HepG2 (cell line): Measurements from ENCODE around the gene B4GALT1. TPM values are rescaled to one million over a fixed set of nuclear protein-coding genes. Genes with fewer than 3 reads are reported as not detected.

Source experiments
- KAT7 ChIP-seq: IDR thresholded peaks from 2 replicates; pipeline ENCODE4 v1.6.1; 2018; ENCODE audit warnings: borderline replicate concordance, missing compliant biosample characterization
- KMT2A ChIP-seq: sonication (generic); formaldehyde crosslinking; IDR thresholded peaks from 2 replicates; pipeline ENCODE4 v1.4.0; 2020; ENCODE audit warnings: missing genetic modification reagents
- LCORL ChIP-seq, 2 experiments: fragments of 450-650 bp in 1 of 2; sonication (generic) in 1 of 2; formaldehyde crosslinking in 1 of 2; IDR thresholded peaks; 2 replicates each; pipeline versions ENCODE4 v1.5.0 to v1.6.1; 2017 to 2020; ENCODE audit warnings: antibody characterized with exemption in 1 of 2, missing genetic modification reagents in 1 of 2
- NFE2L2 ChIP-seq: fragments of 150-350 bp; IDR thresholded peaks from 2 replicates; pipeline ENCODE4 v1.6.1; 2014; ENCODE audit warnings: low read length
- PCBP1 ChIP-seq: fragments of 200-400 bp; formaldehyde crosslinking; IDR thresholded peaks from 2 replicates; pipeline ENCODE4 v1.6.1; 2017; ENCODE audit warnings: mild to moderate bottlenecking, low read depth, low read length, borderline replicate concordance
- POGZ ChIP-seq: sonication (generic); formaldehyde crosslinking; IDR thresholded peaks from 2 replicates; pipeline ENCODE4 v1.4.0; 2020; ENCODE audit warnings: mild to moderate bottlenecking, missing genetic modification reagents
- ZFP36 ChIP-seq: fragments of 150-350 bp; IDR thresholded peaks from 2 replicates; pipeline ENCODE4 v1.6.1; 2018; ENCODE audit warnings: borderline replicate concordance, low read length, low read depth; ENCODE audit not compliant: partially characterized antibody
- ZMYM3 ChIP-seq: sonication (generic); formaldehyde crosslinking; IDR thresholded peaks from 2 replicates; pipeline ENCODE4 v1.5.1; 2020; ENCODE audit warnings: mild to moderate bottlenecking, missing genetic modification reagents
- ZNF350 ChIP-seq: sonication (generic); formaldehyde crosslinking; IDR thresholded peaks from 2 replicates; pipeline ENCODE4 v1.4.0; 2020; ENCODE audit warnings: mild to moderate bottlenecking, low read depth, missing genetic modification reagents, borderline replicate concordance
- ZNF670 ChIP-seq: sonication (generic); formaldehyde crosslinking; IDR thresholded peaks from 2 replicates; pipeline ENCODE4 v1.8.0; 2022; ENCODE audit warnings: mild to moderate bottlenecking, missing genetic modification reagents, borderline replicate concordance
- ZNF761 ChIP-seq: sonication (generic); formaldehyde crosslinking; conservative IDR thresholded peaks from 2 replicates; pipeline ENCODE4 v1.4.0; 2020; ENCODE audit warnings: mild to moderate bottlenecking, missing genetic modification reagents
- ZNF788 ChIP-seq: sonication (generic); formaldehyde crosslinking; IDR thresholded peaks from 2 replicates; pipeline ENCODE4 v1.5.0; 2020; ENCODE audit warnings: mild to moderate bottlenecking, missing genetic modification reagents, borderline replicate concordance
- polyA plus RNA-seq, 8 experiments: library from polyadenylated mRNA; depleted of rRNA in 3 of 8; stranded (reverse) in 7 of 8; unstranded in 1 of 8; fragments of >200 nt; fragmentation: Illumina TruSeq in 4 of 8; extraction: Trizol in 4 of 8; gene quantifications; 2 replicates each; pipeline versions ENCODE4 v1.2.1 to v1.2.3, GENCODE V29; 2011 to 2016; ENCODE audit warnings: low read depth in 4 of 8, missing spikeins in 1 of 8, mixed read lengths in 1 of 8; ENCODE audit not compliant: insufficient read depth in 1 of 8
- total RNA-seq, 5 experiments: library from RNA; depleted of rRNA; stranded (reverse); fragments of >200 nt; fragmentation: Illumina TruSeq; extraction: Trizol; gene quantifications; 2 replicates each; pipeline ENCODE4 v1.2.3, GENCODE V29; 2016; ENCODE audit warnings: low read depth in 1 of 5
- TF ChIP-seq, protein P1 (sequence below): sonication (generic); formaldehyde crosslinking; IDR thresholded peaks from 2 replicates; pipeline ENCODE4 v1.4.0; 2020; ENCODE audit warnings: missing genetic modification reagents
- TF ChIP-seq, protein P2 (sequence below): sonication (generic); formaldehyde crosslinking; IDR thresholded peaks from 2 replicates; pipeline ENCODE4 v1.5.1; 2020; ENCODE audit warnings: missing genetic modification reagents, mild to moderate bottlenecking, borderline replicate concordance
- TF ChIP-seq, protein P3 (sequence below): IDR thresholded peaks from 2 replicates; pipeline ENCODE4 v1.4.0; 2020; ENCODE audit warnings: mild to moderate bottlenecking, missing genetic modification reagents

Gene B4GALT1
- total and polyA plus RNA-seq, 2 of the 13 experiments (the other 11 are each of a cell fraction or from before 2014, with no cell fraction given), result 15.7 to 33.5 TPM

DNA sequence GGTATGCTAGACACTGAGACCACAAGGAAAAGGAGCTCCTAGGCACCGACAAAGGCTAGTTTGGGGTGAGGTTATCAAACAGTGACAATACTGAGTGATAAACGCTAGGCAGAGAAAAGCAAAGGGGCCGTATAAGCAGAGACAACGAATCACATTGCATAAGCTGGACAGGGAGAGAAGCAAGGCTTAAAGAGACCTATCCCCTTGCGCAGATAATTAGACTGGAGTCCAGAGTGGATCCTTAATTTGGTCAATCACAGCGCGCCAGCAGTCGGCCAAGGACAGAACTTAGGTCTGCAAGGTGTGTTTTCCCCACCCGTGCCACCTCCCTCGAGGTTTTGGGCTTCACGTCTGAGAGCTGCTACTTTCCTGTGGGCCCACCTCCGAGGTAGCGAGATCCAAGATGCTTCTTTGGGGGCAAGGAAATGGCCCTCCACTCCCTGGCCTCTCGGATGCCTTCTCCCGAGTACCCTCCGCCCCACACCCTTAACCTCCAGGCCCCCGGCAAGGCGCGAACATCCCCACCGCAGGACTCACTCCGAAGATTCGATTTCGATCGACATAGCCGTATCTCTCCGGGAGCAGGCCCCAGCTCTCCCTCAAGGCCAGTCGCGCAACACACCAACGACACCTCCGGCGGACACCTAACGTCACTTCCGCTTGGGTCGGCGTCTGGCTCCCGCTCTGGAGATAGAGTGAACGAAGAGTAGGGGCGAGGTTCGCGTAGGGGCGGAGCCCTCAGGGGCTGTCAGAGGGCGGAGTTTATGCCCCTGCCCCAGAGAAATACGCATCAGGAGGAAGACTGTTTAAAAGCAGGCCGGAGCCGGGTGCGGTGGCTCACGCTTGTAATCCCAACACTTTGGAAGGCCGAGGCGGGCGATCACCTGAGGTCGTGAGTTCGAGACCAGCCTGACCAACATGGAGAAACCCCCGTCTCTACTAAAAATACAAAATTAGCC lies 90.8 kb downstream of the B4GALT1 start, which contains the start of gene SMU1 (continued):
- TF ChIP-seq PCBP1 (no peak), ZNF761 (CRISPR knock-in tag) (peak; percentile 71; the same call in 1 of the 2 replicates), POGZ (CRISPR knock-in tag) (peak; percentile 87), ZMYM3 (peak; percentile 91), LCORL (IDR thresholded peaks at IDR 0.05) (no peak), LCORL (CRISPR knock-in tag; IDR thresholded peaks at IDR 0.05) (peak; percentile 49; the same call in 1 of the 2 replicates), KMT2A (peak; percentile 91), ZFP36 (peak; percentile 79), NFE2L2 (no peak), ZNF350 (CRISPR knock-in tag) (peak; percentile 81; the same call in 1 of the 2 replicates), KAT7 (CRISPR knock-in tag) (peak; percentile 85; the same call in 1 of the 2 replicates), ZNF670 (CRISPR knock-in tag) (peak; percentile 41; the same call in 1 of the 2 replicates), ZNF788 (CRISPR knock-in tag) (peak; percentile 75; the same call in 1 of the 2 replicates)
- TF ChIP-seq, protein P1, sequence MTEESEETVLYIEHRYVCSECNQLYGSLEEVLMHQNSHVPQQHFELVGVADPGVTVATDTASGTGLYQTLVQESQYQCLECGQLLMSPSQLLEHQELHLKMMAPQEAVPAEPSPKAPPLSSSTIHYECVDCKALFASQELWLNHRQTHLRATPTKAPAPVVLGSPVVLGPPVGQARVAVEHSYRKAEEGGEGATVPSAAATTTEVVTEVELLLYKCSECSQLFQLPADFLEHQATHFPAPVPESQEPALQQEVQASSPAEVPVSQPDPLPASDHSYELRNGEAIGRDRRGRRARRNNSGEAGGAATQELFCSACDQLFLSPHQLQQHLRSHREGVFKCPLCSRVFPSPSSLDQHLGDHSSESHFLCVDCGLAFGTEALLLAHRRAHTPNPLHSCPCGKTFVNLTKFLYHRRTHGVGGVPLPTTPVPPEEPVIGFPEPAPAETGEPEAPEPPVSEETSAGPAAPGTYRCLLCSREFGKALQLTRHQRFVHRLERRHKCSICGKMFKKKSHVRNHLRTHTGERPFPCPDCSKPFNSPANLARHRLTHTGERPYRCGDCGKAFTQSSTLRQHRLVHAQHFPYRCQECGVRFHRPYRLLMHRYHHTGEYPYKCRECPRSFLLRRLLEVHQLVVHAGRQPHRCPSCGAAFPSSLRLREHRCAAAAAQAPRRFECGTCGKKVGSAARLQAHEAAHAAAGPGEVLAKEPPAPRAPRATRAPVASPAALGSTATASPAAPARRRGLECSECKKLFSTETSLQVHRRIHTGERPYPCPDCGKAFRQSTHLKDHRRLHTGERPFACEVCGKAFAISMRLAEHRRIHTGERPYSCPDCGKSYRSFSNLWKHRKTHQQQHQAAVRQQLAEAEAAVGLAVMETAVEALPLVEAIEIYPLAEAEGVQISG (CRISPR knock-in tag), result peak; percentile 89
- TF ChIP-seq, protein P2, sequence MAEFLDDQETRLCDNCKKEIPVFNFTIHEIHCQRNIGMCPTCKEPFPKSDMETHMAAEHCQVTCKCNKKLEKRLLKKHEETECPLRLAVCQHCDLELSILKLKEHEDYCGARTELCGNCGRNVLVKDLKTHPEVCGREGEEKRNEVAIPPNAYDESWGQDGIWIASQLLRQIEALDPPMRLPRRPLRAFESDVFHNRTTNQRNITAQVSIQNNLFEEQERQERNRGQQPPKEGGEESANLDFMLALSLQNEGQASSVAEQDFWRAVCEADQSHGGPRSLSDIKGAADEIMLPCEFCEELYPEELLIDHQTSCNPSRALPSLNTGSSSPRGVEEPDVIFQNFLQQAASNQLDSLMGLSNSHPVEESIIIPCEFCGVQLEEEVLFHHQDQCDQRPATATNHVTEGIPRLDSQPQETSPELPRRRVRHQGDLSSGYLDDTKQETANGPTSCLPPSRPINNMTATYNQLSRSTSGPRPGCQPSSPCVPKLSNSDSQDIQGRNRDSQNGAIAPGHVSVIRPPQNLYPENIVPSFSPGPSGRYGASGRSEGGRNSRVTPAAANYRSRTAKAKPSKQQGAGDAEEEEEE, result no peak
- TF ChIP-seq, protein P3, sequence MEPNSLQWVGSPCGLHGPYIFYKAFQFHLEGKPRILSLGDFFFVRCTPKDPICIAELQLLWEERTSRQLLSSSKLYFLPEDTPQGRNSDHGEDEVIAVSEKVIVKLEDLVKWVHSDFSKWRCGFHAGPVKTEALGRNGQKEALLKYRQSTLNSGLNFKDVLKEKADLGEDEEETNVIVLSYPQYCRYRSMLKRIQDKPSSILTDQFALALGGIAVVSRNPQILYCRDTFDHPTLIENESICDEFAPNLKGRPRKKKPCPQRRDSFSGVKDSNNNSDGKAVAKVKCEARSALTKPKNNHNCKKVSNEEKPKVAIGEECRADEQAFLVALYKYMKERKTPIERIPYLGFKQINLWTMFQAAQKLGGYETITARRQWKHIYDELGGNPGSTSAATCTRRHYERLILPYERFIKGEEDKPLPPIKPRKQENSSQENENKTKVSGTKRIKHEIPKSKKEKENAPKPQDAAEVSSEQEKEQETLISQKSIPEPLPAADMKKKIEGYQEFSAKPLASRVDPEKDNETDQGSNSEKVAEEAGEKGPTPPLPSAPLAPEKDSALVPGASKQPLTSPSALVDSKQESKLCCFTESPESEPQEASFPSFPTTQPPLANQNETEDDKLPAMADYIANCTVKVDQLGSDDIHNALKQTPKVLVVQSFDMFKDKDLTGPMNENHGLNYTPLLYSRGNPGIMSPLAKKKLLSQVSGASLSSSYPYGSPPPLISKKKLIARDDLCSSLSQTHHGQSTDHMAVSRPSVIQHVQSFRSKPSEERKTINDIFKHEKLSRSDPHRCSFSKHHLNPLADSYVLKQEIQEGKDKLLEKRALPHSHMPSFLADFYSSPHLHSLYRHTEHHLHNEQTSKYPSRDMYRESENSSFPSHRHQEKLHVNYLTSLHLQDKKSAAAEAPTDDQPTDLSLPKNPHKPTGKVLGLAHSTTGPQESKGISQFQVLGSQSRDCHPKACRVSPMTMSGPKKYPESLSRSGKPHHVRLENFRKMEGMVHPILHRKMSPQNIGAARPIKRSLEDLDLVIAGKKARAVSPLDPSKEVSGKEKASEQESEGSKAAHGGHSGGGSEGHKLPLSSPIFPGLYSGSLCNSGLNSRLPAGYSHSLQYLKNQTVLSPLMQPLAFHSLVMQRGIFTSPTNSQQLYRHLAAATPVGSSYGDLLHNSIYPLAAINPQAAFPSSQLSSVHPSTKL, result peak; percentile 43; the same call in 1 of the 2 replicates
